ENCODE measurements around the gene GPHA2. TPM values are rescaled to one million over a fixed set of nuclear protein-coding genes. Genes with fewer than 3 reads are reported as not detected.
A peak's percentile ranks its signal among the peaks of the same experiment; 100 is the strongest.
"Not testable (repeated sequence)": the region's sequence is repeated elsewhere in the genome, so short reads cannot be mapped to it uniquely, and the experiment has no call there.

The GPHA2 gene
- total RNA-seq = not detected

GRCh38 chr11:64935359-64936081 is at the start of gene GPHA2:
Gene GPHA2, minus strand, starts transcription at chr11:64935893. Its CDS starts 433 bp downstream, at chr11:64935460.
- H3K27me3 Mint-ChIP-seq = peaks cover 2% of the 10 kb centered on the region
- DNase-seq = no peak
- H3K4me3 Mint-ChIP-seq = no peak within 1 kb of the TSS
- CTCF ChIA-PET = interaction anchor here (1.3 to 1.5 kb wide), 2 partner anchors 16 to 59 kb away, joined by 3 read pairs; no protein-coding TSS in a partner anchor
- ATAC-seq = no peak
- no peaks in the 10 kb centered on the region for H3K9me3 Mint-ChIP-seq (ENCODE audit: low read depth)
- H3K4me1 Mint-ChIP-seq = no peaks in the 10 kb centered on the region
- no peak within 1 kb of the TSS for H3K27ac Mint-ChIP-seq
- H3K36me3 Mint-ChIP-seq = no peaks in the 10 kb centered on the region

GRCh38 chr11:64983339-64983738 is 47.6 kb upstream of the GPHA2 start:
- H3K27me3 Mint-ChIP-seq = peaks cover 18% of the 10 kb centered on the region
- not testable (repeated sequence) for DNase-seq; ATAC-seq; H3K27ac Mint-ChIP-seq; H3K4me3 Mint-ChIP-seq; H3K4me1 Mint-ChIP-seq; H3K9me3 Mint-ChIP-seq (ENCODE audit: low read depth); H3K36me3 Mint-ChIP-seq
- CTCF ChIA-PET = interaction anchor here (0.6 kb wide), 1 partner anchor 25 kb away, joined by 4 read pairs; no protein-coding TSS in a partner anchor

GRCh38 chr11:64976651-64977050 is 41.0 kb upstream of the GPHA2 start:
- CTCF ChIA-PET = interaction anchor here (0.9 kb wide), 1 partner anchor 37 kb away, joined by 3 read pairs; the partner anchor contains the start of gene ARL2
- H3K4me3 Mint-ChIP-seq = no peak overlapping the region

GRCh38 chr11:64974124-64974523 is 38.4 kb upstream of the GPHA2 start:
- Mint-ChIP-seq H3K36me3 (no peaks in the 10 kb centered on the region), H3K27ac (no peak overlapping the region), H3K4me1 (peaks cover 22% of the 10 kb centered on the region), H3K27me3 (no peaks in the 10 kb centered on the region), H3K4me3 (no peak overlapping the region), H3K9me3 (ENCODE audit: low read depth) (no peaks in the 10 kb centered on the region)
- DNase-seq = no peak
- CTCF ChIA-PET = interaction anchor here (0.7 to 0.9 kb wide), 2 partner anchors 8 to 39 kb away, joined by 3 to 6 read pairs; no protein-coding TSS in a partner anchor
- no peak for ATAC-seq

More at GRCh38 chr11:64976651-64977050, 41.0 kb upstream of the GPHA2 start:
- Mint-ChIP-seq H3K27me3 (peaks cover 5% of the 10 kb centered on the region), H3K36me3 (no peaks in the 10 kb centered on the region), H3K4me1 (peaks cover 11% of the 10 kb centered on the region), H3K27ac (no peak overlapping the region), H3K9me3 (ENCODE audit: low read depth) (no peaks in the 10 kb centered on the region)
- no peak for ATAC-seq
- no peak for DNase-seq

- ATAC-seq (peak; percentile 80), DNase-seq (peak; percentile 88)
- H3K9me3 Mint-ChIP-seq (ENCODE audit: low read depth) = no peaks in the 10 kb centered on the region
- peak within 1 kb of the TSS; percentile 59 for H3K27ac Mint-ChIP-seq
- H3K4me3 Mint-ChIP-seq = peak within 1 kb of the TSS; percentile 56
- H3K4me1 Mint-ChIP-seq = peaks cover 37% of the 10 kb centered on the region
- no peaks in the 10 kb centered on the region for H3K27me3 Mint-ChIP-seq
- no peaks in the 10 kb centered on the region for H3K36me3 Mint-ChIP-seq
- CTCF ChIA-PET = interaction anchor here (0.7 to 1.7 kb wide), 5 partner anchors 43 to 523 kb away, joined by 3 to 6 read pairs (median 4); partner anchors contain the start of gene ARL2
Observed at GRCh38 chr11:64971421-64972233, 35.9 kb upstream of the GPHA2 start, which contains the start of gene MAJIN. Gene MAJIN, minus strand, starts transcription at chr11:64972108. Its CDS starts 12,703 bp downstream, at chr11:64959405.

- peak; percentile 43 for DNase-seq
- Mint-ChIP-seq H3K4me3 (no peak overlapping the region), H3K4me1 (peaks cover 41% of the 10 kb centered on the region), H3K36me3 (no peaks in the 10 kb centered on the region), H3K27me3 (no peaks in the 10 kb centered on the region), H3K27ac (peak overlapping the region; percentile 1), H3K9me3 (ENCODE audit: low read depth) (no peaks in the 10 kb centered on the region)
- CTCF ChIA-PET = interaction anchor here (1.4 to 1.7 kb wide), 2 partner anchors 123 to 344 kb away, joined by 4 to 6 read pairs; no protein-coding TSS in a partner anchor
- peak; percentile 28 for ATAC-seq
Observed at GRCh38 chr11:64970731-64971151, 35.0 kb upstream of the GPHA2 start.

GRCh38 chr11:64969209-64969608 is 33.5 kb upstream of the GPHA2 start:
- DNase-seq = no peak
- H3K4me1 Mint-ChIP-seq = peaks cover 42% of the 10 kb centered on the region
- ATAC-seq = no peak
- no peaks in the 10 kb centered on the region for H3K9me3 Mint-ChIP-seq (ENCODE audit: low read depth)
- CTCF ChIA-PET = interaction anchor here (0.7 kb wide), 1 partner anchor 85 kb away, joined by 3 read pairs; no protein-coding TSS in a partner anchor
- no peak overlapping the region for H3K27ac Mint-ChIP-seq
- no peaks in the 10 kb centered on the region for H3K36me3 Mint-ChIP-seq
- H3K27me3 Mint-ChIP-seq = no peaks in the 10 kb centered on the region
- H3K4me3 Mint-ChIP-seq = no peak overlapping the region

GRCh38 chr11:64967375-64967774 is 31.7 kb upstream of the GPHA2 start:
- no peak for DNase-seq
- Mint-ChIP-seq H3K27ac (peak overlapping the region; percentile 37), H3K36me3 (no peaks in the 10 kb centered on the region), H3K4me3 (no peak overlapping the region), H3K27me3 (no peaks in the 10 kb centered on the region), H3K9me3 (ENCODE audit: low read depth) (no peaks in the 10 kb centered on the region), H3K4me1 (peaks cover 41% of the 10 kb centered on the region)
- CTCF ChIA-PET = interaction anchor here (0.8 kb wide), 1 partner anchor 24 kb away, joined by 4 read pairs; no protein-coding TSS in a partner anchor
- peak; percentile 10 for ATAC-seq

GRCh38 chr11:64963072-64963631 is 27.5 kb upstream of the GPHA2 start:
- Mint-ChIP-seq H3K36me3 (no peaks in the 10 kb centered on the region), H3K27me3 (peaks cover 7% of the 10 kb centered on the region), H3K4me1 (peaks cover 22% of the 10 kb centered on the region), H3K9me3 (ENCODE audit: low read depth) (no peaks in the 10 kb centered on the region), H3K4me3 (no peak overlapping the region), H3K27ac (no peak overlapping the region)
- DNase-seq = no peak
- CTCF ChIA-PET = interaction anchor here (1.2 kb wide), 1 partner anchor 12 kb away, joined by 3 read pairs; no protein-coding TSS in a partner anchor
- no peak for ATAC-seq

GRCh38 chr11:64960719-64961118 is 25.0 kb upstream of the GPHA2 start:
- CTCF ChIA-PET = no interaction called here
- ATAC-seq = no peak
- no peak for DNase-seq
- Mint-ChIP-seq H3K27me3 (peaks cover 7% of the 10 kb centered on the region), H3K4me1 (peaks cover 6% of the 10 kb centered on the region), H3K27ac (no peak overlapping the region), H3K4me3 (no peak overlapping the region), H3K9me3 (ENCODE audit: low read depth) (no peaks in the 10 kb centered on the region), H3K36me3 (no peaks in the 10 kb centered on the region)

- Mint-ChIP-seq H3K4me3 (no peak overlapping the region), H3K27ac (no peak overlapping the region), H3K36me3 (no peaks in the 10 kb centered on the region), H3K4me1 (no peaks in the 10 kb centered on the region), H3K27me3 (peaks cover 13% of the 10 kb centered on the region), H3K9me3 (ENCODE audit: low read depth) (no peaks in the 10 kb centered on the region)
- ATAC-seq (no peak), DNase-seq (no peak)
- CTCF ChIA-PET = no interaction called here
Observed at GRCh38 chr11:64959498-64959897, 23.8 kb upstream of the GPHA2 start.

GRCh38 chr11:64954201-64954600 is 18.5 kb upstream of the GPHA2 start:
- CTCF ChIA-PET = interaction anchor here (1.0 to 1.3 kb wide), 2 partner anchors 35 to 60 kb away, joined by 3 to 4 read pairs; partner anchors contain the start of gene ARL2
- Mint-ChIP-seq H3K4me1 (no peaks in the 10 kb centered on the region), H3K27me3 (peaks cover 25% of the 10 kb centered on the region), H3K4me3 (no peak overlapping the region), H3K27ac (no peak overlapping the region), H3K9me3 (ENCODE audit: low read depth) (no peaks in the 10 kb centered on the region), H3K36me3 (no peaks in the 10 kb centered on the region)
- ATAC-seq (no peak), DNase-seq (no peak)

GRCh38 chr11:64951529-64951928 is 15.8 kb upstream of the GPHA2 start:
- no peaks in the 10 kb centered on the region for H3K4me1 Mint-ChIP-seq
- H3K36me3 Mint-ChIP-seq = no peaks in the 10 kb centered on the region
- H3K27ac Mint-ChIP-seq = no peak overlapping the region
- peaks cover 23% of the 10 kb centered on the region for H3K27me3 Mint-ChIP-seq
- DNase-seq = no peak
- H3K4me3 Mint-ChIP-seq = no peak overlapping the region
- CTCF ChIA-PET = interaction anchor here (0.7 to 1.4 kb wide), 4 partner anchors 12 to 159 kb away, joined by 3 read pairs; no protein-coding TSS in a partner anchor
- H3K9me3 Mint-ChIP-seq (ENCODE audit: low read depth) = no peaks in the 10 kb centered on the region
- no peak for ATAC-seq
